Measurements from ENCODE around the gene DYRK4.

The DYRK4 gene

GRCh38 chr12:4579305-4580102 lies 17.5 kb downstream of the DYRK4 start:
- 0 out of 2 replicates have a peak, but pooled peaks have one; percentile 30 for TF ChIP-seq CTCF (IDR thresholded peaks at IDR 0.05; ENCODE audit: borderline replicate concordance, insufficient read depth, low read depth, low read length)
- H3K4me3 ChIP-seq (ENCODE audit: low read depth, low read length) = no peak overlapping the region

- no peak overlapping the region for H3K4me3 ChIP-seq (ENCODE audit: low read depth, low read length)
- TF ChIP-seq CTCF (IDR thresholded peaks at IDR 0.05; ENCODE audit: borderline replicate concordance, insufficient read depth, low read depth, low read length) = no peak
Measured at GRCh38 chr12:4580281-4580688, 18.3 kb downstream of the DYRK4 start.

DNA sequence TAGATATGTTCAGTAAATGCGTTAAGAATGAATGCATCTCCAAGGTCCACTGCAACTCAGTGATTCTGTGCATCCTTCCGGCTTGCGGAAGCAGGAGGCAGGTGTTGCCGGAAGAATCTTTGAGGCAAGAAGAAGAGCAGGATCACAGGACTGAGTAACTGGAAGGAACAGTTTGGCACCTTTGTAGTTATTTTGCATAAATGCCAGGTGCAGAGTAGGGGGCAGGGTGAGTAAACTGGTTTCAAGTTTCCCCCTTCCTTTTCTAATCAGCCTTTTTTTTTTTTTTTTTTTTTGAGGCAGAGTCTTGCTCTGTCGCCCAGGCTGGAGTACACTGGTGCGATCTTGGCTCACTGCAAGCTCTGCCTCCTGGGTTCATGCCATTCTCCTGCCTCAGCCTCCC lies 22.3 kb downstream of the DYRK4 start:
- TF ChIP-seq CTCF (IDR thresholded peaks at IDR 0.05; ENCODE audit: borderline replicate concordance, insufficient read depth, low read depth, low read length) = no peak
- no peak overlapping the region for H3K4me3 ChIP-seq (ENCODE audit: low read depth, low read length)

DNA sequence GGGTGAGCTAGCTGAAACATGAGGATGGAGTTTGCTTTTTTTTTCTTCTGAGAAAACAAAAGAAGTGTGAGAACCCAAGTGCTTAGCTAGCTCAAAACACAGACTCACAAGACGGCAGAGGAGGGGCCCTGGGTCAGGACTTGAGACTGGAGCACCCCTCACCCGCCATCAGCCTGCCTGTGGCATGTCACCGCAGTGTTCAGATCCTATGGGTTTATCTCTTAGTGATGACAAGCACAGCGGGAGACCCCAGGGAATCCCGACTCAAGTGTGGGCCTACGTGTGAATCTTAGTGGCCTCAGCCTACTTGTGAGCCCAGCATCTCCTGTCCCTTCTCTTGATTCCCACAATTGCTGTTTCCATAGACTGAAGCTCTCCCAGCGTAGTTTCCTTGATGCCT lies 22.9 kb downstream of the DYRK4 start:
- TF ChIP-seq CTCF (IDR thresholded peaks at IDR 0.05; ENCODE audit: borderline replicate concordance, insufficient read depth, low read depth, low read length) = no peak
- no peak overlapping the region for H3K4me3 ChIP-seq (ENCODE audit: low read depth, low read length)

DNA sequence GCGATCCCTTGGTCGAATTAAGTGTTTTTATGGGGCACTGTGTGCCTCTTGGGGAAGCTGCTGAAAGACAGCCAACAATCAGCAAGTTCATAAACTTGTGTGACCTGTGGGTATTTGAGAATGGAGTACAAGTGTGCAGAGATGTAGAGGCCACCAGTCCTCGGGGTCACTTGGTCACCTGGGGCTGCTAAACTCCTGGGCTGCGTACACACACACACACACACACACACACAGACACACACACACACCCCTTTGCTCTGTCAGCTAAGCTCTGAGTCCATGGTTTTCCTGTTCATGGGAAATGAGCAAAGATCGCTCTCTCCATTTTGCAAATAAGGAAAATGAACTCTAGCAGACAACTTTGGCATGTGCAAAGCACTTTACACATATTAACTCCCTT lies 24.5 kb downstream of the DYRK4 start:
- no peak for TF ChIP-seq CTCF (IDR thresholded peaks at IDR 0.05; ENCODE audit: borderline replicate concordance, insufficient read depth, low read depth, low read length)
- no peak overlapping the region for H3K4me3 ChIP-seq (ENCODE audit: low read depth, low read length)

GRCh38 chr12:4587108-4587507 lies 25.1 kb downstream of the DYRK4 start:
- TF ChIP-seq CTCF (IDR thresholded peaks at IDR 0.05; ENCODE audit: borderline replicate concordance, insufficient read depth, low read depth, low read length) = no peak
- no peak overlapping the region for H3K4me3 ChIP-seq (ENCODE audit: low read depth, low read length)

GRCh38 chr12:4588916-4589315 lies 26.9 kb downstream of the DYRK4 start:
- no peak overlapping the region for H3K4me3 ChIP-seq (ENCODE audit: low read depth, low read length)
- TF ChIP-seq CTCF (IDR thresholded peaks at IDR 0.05; ENCODE audit: borderline replicate concordance, insufficient read depth, low read depth, low read length) = no peak
